Measurements from ENCODE around the gene MBNL1.

Gene MBNL1

DNA sequence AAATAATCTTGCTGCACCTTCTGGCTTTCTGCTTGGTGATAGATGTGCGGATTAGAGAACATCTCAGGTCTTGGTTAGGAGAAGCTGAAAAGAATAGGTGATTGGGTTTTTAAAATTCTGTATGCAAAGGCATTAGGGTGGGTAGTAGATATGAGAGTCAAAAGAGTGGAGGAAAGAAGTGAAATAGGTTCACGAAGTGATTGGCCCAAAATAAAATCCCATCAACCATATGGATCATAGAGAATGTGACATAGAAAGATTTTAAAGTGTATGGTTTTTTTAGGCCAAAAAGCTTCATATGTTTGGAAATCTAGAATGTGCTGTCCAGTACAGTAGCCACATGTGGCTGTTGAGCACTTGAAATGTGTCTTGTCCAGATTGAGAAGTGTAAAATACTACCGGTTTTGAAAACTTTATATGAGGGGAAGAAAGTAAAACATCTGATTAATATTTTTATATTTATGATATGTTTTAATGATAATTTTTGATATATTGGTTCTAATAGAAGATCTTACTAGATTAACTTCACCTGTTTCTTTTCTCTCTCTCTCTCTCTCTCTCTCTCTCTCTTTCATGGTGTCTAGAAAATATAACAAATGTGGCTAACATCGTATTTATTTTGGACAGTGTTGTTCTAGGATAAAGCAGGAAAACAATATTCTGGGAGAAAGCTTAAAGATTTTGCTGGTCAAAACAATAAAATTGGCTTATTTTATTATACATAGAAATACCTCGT lies 2.9 kb downstream of the MBNL1 start:
- DNase-seq (ENCODE audit: low read depth): no peak
- peak overlapping the region; percentile 90 for H3K4me3 ChIP-seq (ENCODE audit: low read depth, low read length)
- TF ChIP-seq, protein P1, sequence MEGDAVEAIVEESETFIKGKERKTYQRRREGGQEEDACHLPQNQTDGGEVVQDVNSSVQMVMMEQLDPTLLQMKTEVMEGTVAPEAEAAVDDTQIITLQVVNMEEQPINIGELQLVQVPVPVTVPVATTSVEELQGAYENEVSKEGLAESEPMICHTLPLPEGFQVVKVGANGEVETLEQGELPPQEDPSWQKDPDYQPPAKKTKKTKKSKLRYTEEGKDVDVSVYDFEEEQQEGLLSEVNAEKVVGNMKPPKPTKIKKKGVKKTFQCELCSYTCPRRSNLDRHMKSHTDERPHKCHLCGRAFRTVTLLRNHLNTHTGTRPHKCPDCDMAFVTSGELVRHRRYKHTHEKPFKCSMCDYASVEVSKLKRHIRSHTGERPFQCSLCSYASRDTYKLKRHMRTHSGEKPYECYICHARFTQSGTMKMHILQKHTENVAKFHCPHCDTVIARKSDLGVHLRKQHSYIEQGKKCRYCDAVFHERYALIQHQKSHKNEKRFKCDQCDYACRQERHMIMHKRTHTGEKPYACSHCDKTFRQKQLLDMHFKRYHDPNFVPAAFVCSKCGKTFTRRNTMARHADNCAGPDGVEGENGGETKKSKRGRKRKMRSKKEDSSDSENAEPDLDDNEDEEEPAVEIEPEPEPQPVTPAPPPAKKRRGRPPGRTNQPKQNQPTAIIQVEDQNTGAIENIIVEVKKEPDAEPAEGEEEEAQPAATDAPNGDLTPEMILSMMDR (conservative IDR thresholded peaks at IDR 0.05; ENCODE audit: low read depth, low read length): no peak

DNA sequence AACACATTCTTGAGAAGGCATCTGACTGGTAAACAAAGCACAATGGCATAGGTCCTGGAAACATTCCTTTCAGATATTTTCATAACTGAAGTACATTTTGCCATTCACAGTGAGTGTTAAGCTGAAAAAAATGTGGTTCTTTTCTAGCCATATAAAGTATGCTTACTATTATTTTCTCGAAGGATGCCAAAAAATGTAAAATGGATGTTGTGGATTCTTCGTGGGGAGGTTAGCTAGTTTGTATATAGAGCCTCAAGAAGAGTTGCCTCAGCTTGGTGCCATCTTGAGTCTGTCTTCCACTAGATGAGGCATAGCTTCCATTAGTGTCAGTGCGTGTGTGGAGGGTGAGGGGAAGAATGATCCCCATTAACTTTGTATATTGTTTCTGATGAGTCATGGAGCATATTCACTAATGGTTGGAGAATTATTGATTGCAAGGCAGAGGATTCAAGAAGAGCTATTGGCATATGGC lies 4.1 kb downstream of the MBNL1 start:
- H3K4me3 ChIP-seq (ENCODE audit: low read depth, low read length): no peak overlapping the region
- TF ChIP-seq, protein P1 (conservative IDR thresholded peaks at IDR 0.05; ENCODE audit: low read depth, low read length): no peak
- DNase-seq (ENCODE audit: low read depth): peak; percentile 89

DNA sequence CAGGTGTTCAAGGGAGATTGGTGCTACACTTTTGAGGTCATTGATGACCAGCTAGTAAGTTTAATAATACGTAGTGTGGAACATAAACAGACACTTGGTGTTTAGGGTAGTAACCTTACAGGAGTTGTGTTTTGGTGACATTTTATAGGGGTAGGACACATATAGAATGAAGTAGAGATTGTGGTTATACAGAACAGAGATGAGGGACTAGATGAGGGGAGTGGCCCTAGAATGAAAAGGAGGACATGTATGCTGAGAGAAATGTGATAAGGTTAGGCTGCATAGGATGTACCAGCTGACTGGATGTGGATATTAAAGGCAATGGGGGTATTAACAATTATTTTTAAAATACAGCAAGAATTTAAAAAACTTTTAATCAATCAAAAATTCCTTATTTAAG lies 8.0 kb downstream of the MBNL1 start:
- TF ChIP-seq, protein P1 (conservative IDR thresholded peaks at IDR 0.05; ENCODE audit: low read depth, low read length): no peak
- no peak for DNase-seq (ENCODE audit: low read depth)
- H3K4me3 ChIP-seq (ENCODE audit: low read depth, low read length): no peak overlapping the region

DNA sequence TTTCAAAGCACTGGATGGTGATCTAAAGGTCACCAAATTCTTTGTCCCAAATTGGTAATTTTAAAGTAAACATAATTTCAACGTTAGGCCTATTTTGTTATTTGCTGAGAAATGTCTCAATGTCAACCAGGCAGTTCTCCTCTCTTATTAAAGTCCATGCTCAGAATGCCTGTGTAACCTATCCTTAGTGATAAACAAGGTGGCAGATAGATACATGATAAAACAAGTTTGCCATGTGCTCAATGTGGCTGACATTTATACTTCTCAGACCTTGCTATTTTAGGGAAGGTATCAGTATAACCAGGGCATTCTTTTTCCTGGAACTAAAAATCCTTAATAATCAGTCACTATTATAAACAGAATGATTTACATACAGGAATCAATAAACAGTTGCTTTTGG lies 8.5 kb downstream of the MBNL1 start:
- H3K4me3 ChIP-seq (ENCODE audit: low read depth, low read length): no peak overlapping the region
- no peak for DNase-seq (ENCODE audit: low read depth)
- TF ChIP-seq, protein P1 (conservative IDR thresholded peaks at IDR 0.05; ENCODE audit: low read depth, low read length): no peak

DNA sequence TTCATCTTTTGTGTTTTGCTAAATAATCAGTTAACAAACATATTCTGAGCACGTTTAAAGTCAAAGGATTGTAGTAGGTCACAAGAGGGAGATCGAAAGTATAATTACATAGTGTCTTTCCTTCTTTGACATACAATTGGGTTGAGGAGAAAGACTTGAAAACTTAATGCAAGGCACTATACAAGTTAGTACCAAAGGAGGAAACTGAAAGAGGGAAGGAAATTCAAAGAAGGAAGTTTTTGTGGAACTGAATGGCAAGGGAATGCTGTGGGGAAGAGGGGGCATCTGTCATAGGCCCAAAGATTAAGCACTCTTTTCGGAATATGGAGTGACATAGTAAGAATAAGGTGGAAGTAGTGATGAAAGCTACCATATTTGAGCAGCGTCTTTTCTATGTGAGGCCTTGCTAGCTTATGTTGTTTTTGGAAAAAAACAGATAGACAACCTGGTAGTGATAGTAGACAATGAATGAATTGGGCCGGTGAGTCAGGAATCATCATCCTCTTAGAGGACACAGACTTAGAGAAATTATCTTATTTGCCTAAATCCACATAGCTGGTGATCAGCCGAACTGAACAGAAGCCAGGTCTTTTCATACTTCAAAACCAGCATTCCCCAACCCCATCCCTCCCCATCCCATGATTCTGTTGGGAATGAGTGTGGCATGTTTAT lies 10.2 kb downstream of the MBNL1 start:
- no peak for DNase-seq (ENCODE audit: low read depth)
- TF ChIP-seq, protein P1 (conservative IDR thresholded peaks at IDR 0.05; ENCODE audit: low read depth, low read length): no peak
- no peak overlapping the region for H3K4me3 ChIP-seq (ENCODE audit: low read depth, low read length)

DNA sequence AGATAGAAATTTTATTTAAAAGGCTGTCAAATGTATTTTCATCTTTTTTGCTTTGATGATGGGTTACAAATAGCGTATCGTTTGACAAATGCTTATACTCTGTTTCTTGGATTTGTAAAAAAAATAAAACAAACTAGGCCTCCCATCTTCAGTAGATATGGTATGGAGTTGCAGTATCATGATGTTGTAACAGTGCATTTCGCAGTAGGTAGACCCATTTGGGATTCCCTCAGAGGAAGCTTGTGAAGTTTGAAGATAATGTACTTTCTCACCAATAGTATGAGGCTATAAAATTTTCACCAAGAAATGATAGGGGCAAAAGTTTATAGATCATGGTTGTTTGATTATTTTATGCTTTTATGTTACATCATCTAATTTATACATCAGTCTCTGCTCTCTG lies 10.8 kb downstream of the MBNL1 start:
- H3K4me3 ChIP-seq (ENCODE audit: low read depth, low read length): no peak overlapping the region

More for the DNA sequence above, 10.8 kb downstream of the MBNL1 start:
- no peak for DNase-seq (ENCODE audit: low read depth)
- TF ChIP-seq, protein P1 (conservative IDR thresholded peaks at IDR 0.05; ENCODE audit: low read depth, low read length): no peak
